Right lung (tissue), 5 donors: ENCODE results near the gene BLTP3A. TPM values are rescaled to one million over a fixed set of nuclear protein-coding genes. Genes with fewer than 3 reads are reported as not detected.
"Not testable (repeated sequence)": the region's sequence is repeated elsewhere in the genome, so short reads cannot be mapped to it uniquely, and the experiment has no call there.

Experiments
- DNase-seq, 2 donors: peaks; one replicate each; pipeline ENCODE4 v3.0.0-alpha.2; 2013
- polyA plus RNA-seq, 5 donors: library from polyadenylated mRNA; unstranded; fragments of 120-200 nt; gene quantifications; one replicate each; pipeline versions ENCODE4 v1.2.1 to v1.2.3, GENCODE V29; 2013; ENCODE audit warnings: inconsistent platforms in 1 of 5, low replicate concordance in 1 of 5; ENCODE audit not compliant: insufficient read length in 5 of 5, insufficient read depth in 1 of 5

The BLTP3A gene
- polyA plus RNA-seq, 5 donors = 8.9 to 13.1 (median 12.7) TPM

- DNase-seq = not testable (repeated sequence)
Measured at GRCh38 chr6:34787152-34787551, 4.7 kb upstream of the BLTP3A start.

- no peak for DNase-seq
Measured at GRCh38 chr6:34788111-34788510, 3.8 kb upstream of the BLTP3A start.

DNA sequence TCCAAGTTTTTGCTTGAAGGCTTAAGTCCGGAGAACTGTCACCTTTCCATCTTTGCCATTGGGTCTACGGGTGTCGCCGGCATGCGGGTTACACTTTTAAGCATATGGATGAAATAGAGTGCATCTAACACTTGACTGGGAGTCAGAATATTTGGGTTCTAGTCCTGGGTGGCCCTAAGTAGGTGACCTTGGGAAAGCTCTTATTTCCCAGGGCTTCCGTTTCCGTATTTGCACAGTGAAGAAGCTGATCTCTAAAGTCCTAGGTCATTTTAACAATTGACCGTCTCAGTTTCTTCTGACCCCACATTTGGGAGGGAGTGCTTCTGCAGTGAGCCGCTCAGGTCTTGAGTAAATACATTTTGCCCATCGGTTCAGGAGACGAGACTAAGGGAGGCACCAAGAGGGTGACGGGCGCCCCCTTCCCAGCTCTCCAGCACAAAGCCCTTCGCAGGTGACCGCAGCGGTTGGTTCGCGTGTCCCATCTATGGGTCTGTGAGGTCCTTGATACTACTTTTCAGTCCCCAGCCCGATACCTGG, 651 bp upstream of the BLTP3A start:
- no peak for DNase-seq

- peak; percentile 23 to 31 for DNase-seq
Measured at GRCh38 chr6:34792605-34793500, 970 bp downstream of the BLTP3A start.

DNA sequence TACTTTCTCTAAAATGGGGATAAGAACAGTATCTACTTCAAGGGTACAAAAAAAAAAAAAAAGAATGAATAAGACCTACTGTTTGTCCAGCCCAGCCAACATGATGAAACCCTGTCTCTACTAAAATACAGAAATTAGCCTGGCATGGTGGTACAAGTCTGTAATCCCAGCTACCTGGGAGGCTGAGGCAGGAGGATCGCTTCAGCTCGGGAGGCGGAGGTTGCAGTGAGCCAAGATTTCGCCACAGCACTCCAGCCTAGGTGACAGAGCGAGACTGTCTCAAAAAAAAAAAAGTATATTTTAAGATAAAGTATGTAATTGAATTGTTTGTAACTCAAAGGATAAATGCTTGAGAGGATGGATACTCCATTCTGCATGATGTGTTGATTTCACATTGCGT, 2.0 kb downstream of the BLTP3A start:
- no peak for DNase-seq

DNA sequence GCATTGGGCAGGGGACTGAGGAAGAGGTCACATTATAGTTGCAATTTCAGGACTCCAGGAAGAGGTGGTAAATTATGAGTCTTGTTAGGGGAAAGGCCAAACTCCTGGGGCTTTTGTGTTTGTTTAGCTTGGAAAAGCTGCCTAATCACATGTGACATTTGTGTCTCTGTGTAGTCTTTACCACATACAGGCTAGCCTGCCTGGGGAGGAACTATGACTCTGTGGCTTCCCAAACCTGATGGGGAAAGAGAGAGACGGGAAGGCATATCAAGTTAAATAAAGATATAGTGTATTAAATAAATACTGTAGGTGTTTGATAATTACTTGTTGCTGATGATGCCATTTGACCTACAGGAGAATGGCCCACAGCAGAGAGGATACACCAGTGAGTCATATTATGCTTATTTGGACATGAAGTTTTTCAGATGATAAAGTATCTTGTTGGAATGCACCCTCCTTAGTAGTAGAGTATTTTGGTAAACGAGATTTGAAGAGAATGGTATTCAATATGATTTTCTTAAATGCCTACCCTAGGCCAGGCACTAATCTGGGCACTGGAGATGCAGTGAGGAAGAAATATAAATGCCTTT, 4.0 kb downstream of the BLTP3A start:
- no peak for DNase-seq

- DNase-seq = no peak
Measured at GRCh38 chr6:34798057-34798456, 6.2 kb downstream of the BLTP3A start.

DNA sequence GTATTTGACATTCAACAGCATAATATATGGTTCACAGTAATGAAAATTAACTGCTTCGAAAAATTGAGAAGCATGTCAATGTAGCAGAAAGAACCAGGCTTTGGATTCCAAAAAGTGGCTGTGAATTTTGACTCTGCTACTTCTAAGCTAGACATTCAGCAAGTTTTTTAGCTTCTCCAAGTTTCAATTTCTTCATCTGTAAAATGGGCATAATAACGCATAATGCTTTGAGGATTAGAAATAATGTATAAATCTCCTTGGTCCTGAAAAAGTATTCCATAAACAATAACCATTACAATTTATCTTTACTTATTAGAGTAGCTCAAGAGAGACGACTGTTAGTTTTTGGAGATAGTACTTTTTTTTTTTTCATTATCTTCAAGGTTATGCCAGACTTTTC, 7.7 kb downstream of the BLTP3A start:
- no peak for DNase-seq

GRCh38 chr6:34804543-34804942, 12.7 kb downstream of the BLTP3A start:
- no peak for DNase-seq

DNA sequence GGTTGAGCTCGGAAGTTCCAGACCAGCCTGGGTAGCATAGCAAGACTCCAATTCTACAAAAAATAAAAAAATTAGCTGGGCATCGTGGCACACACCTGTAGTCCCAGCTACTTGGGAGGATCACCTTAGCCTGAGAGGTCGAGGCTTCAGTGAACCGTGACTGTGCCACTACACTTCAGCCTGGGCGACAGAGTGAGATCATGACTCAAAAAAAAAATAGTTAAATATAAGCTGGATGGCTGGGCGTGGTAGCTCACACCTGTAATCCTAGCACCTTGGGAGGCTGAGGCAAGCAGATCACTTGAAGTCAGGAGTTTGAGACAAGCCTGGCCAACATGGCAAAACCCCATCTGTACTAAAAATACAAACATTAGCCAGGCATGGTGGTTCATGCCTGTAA, 13.2 kb downstream of the BLTP3A start:
- not testable (repeated sequence) for DNase-seq

GRCh38 chr6:34806738-34807453, 15.0 kb downstream of the BLTP3A start:
- DNase-seq = no peak

DNA sequence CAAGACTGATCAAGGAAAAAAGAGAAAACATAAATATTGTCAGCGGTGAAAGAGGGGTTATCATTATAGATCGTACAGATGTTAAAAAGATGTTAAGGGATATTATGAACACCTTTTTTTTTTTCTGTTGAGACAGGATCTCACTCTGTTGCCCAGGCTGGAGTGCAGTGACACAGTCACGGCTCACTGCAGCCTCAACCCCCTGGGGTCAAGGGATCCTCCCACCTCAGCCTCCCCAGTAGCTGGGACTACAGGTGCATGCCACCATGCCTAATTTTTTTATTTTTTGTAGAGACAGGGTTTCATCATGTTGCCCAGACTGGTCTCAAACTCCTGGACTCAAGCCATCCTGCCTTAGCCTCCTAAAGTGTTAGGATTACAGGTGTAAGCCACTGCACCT, 16.6 kb downstream of the BLTP3A start:
- DNase-seq = not testable (repeated sequence)

GRCh38 chr6:34809419-34809818, 17.5 kb downstream of the BLTP3A start:
- not testable (repeated sequence) for DNase-seq

DNA sequence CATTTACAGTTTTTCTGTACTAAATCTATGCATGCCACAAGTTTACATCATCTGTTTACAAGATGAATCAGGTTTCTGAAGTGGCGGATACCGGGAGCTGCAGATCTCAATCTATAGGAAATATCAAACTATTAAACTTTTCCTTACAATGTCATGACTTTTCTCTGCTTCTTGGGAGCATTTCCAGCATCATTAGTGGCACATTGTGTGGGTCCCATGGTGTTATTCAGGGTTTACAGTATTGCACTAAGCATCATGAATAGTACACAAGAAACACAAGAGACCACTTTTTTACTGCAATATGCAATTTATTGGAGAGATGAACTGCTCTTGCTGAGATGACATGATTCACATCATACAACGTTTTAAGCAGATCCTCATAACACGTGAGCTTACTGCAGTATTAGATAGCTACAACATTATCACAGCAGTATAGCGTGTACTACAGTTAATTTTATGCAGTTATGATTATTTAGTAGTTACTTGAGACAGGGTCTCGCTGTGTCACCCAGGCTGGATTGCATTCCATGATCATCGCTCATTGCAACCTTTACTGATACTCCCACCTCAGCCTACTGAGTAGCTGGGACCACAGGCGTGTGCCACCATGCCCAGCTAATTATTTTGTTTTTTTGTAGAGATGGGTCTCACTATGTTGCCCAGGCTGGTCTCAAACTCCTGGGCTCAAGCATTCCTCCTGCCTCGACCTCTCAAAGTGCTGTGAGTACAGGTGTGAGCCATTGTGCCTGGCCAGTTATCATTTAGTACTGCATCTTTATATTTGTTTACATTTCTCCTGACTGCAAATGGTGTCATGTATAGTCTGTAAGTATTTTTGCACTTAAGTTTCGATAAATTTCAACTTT, 18.4 kb downstream of the BLTP3A start:
- no peak for DNase-seq

GRCh38 chr6:34810936-34811632, 19.2 kb downstream of the BLTP3A start:
- DNase-seq = no peak

- DNase-seq = no peak
Measured at GRCh38 chr6:34813028-34813713, 21.3 kb downstream of the BLTP3A start.

DNA sequence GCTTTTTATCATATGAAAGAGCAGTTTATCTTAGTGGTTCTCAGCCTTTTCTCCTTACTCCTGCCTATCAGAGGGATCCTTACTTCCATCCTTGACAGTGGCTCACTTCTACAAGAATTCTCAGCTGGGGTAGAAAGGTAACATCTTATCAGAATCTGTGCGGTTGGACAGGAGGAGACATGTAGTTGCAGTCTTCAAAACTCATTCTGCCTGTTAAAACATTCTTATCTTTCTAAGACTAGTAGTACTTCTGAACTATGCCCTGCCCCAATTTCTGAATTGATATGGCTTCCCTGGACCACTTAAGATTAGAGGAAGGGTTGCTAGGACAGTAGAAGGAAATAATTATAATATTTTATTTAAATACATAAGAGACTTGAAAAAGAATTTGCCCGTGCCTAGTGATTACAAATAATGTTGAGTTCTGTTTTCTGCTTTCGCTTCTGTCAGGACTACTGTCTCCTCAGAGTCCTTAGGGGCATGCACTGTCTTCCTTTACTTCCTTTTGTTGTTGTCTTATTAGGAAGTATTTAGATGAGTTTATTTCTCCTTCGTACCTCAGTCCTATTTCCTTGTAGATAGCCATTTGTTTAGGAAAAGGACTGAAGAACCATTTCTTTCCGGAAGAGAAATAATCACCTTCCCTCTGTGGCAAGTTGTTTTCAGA, 24.9 kb downstream of the BLTP3A start:
- no peak for DNase-seq

GRCh38 chr6:34817446-34817845, 25.6 kb downstream of the BLTP3A start:
- no peak for DNase-seq

DNA sequence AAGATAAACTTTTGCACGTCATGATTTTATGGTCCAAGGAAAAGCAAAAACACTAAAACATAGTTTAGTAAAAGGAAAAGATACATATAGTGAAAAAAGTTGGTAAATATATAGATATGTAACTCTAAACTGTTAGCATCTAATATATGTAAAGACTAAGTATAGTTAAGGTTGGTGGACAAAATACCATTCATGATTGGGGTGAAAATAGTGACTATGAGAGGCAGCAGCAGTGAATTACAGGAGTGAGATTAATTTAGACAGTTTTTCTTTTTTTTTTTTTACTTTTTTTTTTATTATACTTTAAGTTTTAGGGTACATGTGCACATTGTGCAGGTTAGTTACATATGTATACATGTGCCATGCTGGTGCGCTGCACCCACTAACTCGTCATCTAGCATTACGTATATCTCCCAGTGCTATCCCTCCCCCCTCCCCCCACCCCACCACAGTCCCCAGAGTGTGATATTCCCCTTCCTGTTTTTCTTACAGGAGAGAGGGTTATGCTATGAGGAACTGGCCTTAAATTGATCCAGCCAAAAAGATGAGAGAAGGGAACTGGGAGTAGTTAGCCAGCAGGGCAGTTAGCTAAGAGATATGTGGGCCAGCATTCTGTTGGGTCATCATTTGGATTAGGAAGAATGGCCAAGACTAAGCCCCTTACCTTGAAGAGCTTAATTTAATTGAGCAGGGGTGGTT, 27.1 kb downstream of the BLTP3A start:
- DNase-seq = not testable (repeated sequence)
